Calu3 (cell line): ENCODE measurements around the gene BAG1. TPM values are rescaled to one million over a fixed set of nuclear protein-coding genes. Genes with fewer than 3 reads are reported as not detected.

Experiments used
- BruUV-seq: library from RNA; stranded (reverse); fragments of 400-500 nt; replicated peaks from 2 replicates; lab custom pipeline; 2021; lab: Mats Ljungman, UMichigan
- CTCF ChIA-PET: fragments of 300-600 bp; sonication (Branson Sonifier 250); formaldehyde crosslinking; loops from one replicate; lab custom pipeline; 2022; ENCODE audit warnings: antibody characterized with exemption; lab: Charles Lee
- DNase-seq: peaks from one replicate; pipeline ENCODE4 v3.0.0; 2022
- H3K27ac Mint-ChIP-seq: one replicate; pipeline ENCODE4 v1.8.0; 2022; ENCODE audit warnings: mixed read lengths; ENCODE audit not compliant: unreplicated experiment
- H3K27me3 Mint-ChIP-seq: one replicate; pipeline ENCODE4 v1.8.0; 2022; ENCODE audit warnings: mixed read lengths; ENCODE audit not compliant: unreplicated experiment
- H3K36me3 Mint-ChIP-seq: one replicate; pipeline ENCODE4 v1.8.0; 2022; ENCODE audit warnings: mild to moderate bottlenecking, moderate library complexity, mixed read lengths; ENCODE audit not compliant: insufficient read depth, unreplicated experiment
- H3K4me1 Mint-ChIP-seq: one replicate; pipeline ENCODE4 v1.8.0; 2022; ENCODE audit warnings: mild to moderate bottlenecking, low read depth, mixed read lengths; ENCODE audit not compliant: unreplicated experiment
- H3K4me3 Mint-ChIP-seq: one replicate; pipeline ENCODE4 v1.8.0; 2022; ENCODE audit warnings: mild to moderate bottlenecking, low read depth, moderate library complexity, mixed read lengths; ENCODE audit not compliant: unreplicated experiment
- H3K9me3 Mint-ChIP-seq: one replicate; pipeline ENCODE4 v1.8.0; 2022; ENCODE audit warnings: low read depth, mixed read lengths; ENCODE audit not compliant: unreplicated experiment
- CTCF ChIP-seq: fragments of 200-600 bp; IDR thresholded peaks from one replicate; pipeline ENCODE4 v1.8.0; 2022; ENCODE audit warnings: antibody characterized with exemption; ENCODE audit not compliant: unreplicated experiment
- intact Hi-C: fragments of 100-400 bp; cut with micrococcal nuclease; formaldehyde crosslinking; loops from one replicate; pipeline ENCODE4 v1.10.0; 2022; ENCODE audit not compliant: unreplicated experiment
- total RNA-seq: library from RNA; stranded (reverse); gene quantifications from 2 replicates; pipeline ENCODE4 v1.2.3, GENCODE V29; 2022

The BAG1 gene
- total RNA-seq, 1 experiment from 2014 or later, result 35.2 TPM

DNA sequence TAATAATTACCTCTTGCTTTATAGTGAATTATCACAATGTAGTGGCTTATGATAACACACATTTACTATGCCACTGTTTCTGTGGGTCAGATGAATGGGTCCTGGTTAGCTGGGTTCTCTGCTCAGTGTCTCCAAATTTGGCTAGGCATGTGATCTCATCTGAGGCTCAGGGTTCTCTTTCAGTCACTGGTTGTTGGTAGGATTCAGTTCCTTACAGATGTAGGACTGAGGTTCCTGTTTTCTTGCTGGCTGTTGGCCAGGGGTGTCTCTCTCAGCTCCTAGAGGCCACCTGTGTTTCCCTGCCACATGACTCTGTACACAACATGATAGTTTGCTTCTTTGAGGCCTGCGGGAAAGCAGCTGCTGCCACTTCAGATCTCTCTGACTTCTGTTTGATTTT lies 32.9 kb upstream of the BAG1 start:
- Mint-ChIP-seq H3K36me3 (peaks cover 63% of the 10 kb centered on the region), H3K4me1 (peaks cover 36% of the 10 kb centered on the region), H3K27me3 (no peaks in the 10 kb centered on the region), H3K9me3 (no peaks in the 10 kb centered on the region), H3K27ac (no peak overlapping the region), H3K4me3 (peak overlapping the region; percentile 34)
- no peak for TF ChIP-seq CTCF
- CTCF ChIA-PET, result no interaction called here
- no peak for DNase-seq
- intact Hi-C loops, result no loop called here
- no TSS peak for BruUV-seq

- peaks cover 41% of the 10 kb centered on the region for H3K4me1 Mint-ChIP-seq
- intact Hi-C loops, result no loop called here
- H3K27me3 Mint-ChIP-seq, result no peaks in the 10 kb centered on the region
- no peak overlapping the region for H3K4me3 Mint-ChIP-seq
- BruUV-seq, result no TSS peak
- H3K36me3 Mint-ChIP-seq, result peaks cover 71% of the 10 kb centered on the region
- no peaks in the 10 kb centered on the region for H3K9me3 Mint-ChIP-seq
- CTCF ChIA-PET, result no interaction called here
- no peak overlapping the region for H3K27ac Mint-ChIP-seq
- no peak for TF ChIP-seq CTCF
- DNase-seq, result no peak
These were observed 31.1 kb upstream of the BAG1 start for GRCh38 chr9:33295571-33295970.

DNA sequence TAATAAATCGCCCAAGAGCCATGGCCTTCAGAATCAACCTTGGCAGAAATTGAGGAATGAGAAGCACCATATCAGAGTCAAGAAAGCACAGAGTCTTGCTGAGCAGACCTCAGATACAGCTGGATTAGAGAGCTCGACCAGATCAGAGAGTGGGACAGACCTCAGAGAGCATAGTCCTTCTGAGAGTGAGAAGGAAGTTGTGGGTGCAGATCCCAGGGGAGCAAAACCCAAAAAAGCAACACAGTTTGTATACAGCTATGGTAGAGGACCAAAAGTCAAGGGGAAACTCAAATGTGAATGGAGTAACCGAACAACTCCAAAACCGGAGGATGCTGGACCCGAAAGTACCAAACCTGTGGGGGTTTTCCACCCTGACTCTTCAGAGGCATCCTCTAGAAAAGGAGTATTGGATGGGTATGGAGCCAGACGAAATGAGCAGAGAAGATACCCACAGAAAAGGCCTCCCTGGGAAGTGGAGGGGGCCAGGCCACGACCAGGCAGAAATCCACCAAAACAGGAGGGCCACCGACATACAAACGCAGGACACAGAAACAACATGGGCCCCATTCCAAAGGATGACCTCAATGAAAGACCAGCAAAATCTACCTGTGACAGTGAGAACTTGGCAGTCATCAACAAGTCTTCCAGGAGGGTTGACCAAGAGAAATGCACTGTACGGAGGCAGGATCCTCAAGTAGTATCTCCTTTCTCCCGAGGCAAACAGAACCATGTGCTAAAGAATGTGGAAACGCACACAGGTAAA lies 30.3 kb upstream of the BAG1 start:
- Mint-ChIP-seq H3K4me1 (peaks cover 41% of the 10 kb centered on the region), H3K9me3 (no peaks in the 10 kb centered on the region), H3K36me3 (peaks cover 73% of the 10 kb centered on the region), H3K27me3 (no peaks in the 10 kb centered on the region), H3K4me3 (no peak overlapping the region), H3K27ac (no peak overlapping the region)
- CTCF ChIA-PET, result no interaction called here
- intact Hi-C loops, result loop anchor here (5.0 kb wide), 1 partner anchor 68 kb away; no protein-coding TSS in a partner anchor
- BruUV-seq, result no TSS peak
- no peak for TF ChIP-seq CTCF
- no peak for DNase-seq

GRCh38 chr9:33293782-33294181 lies 29.3 kb upstream of the BAG1 start:
- H3K36me3 Mint-ChIP-seq, result peaks cover 65% of the 10 kb centered on the region
- no peak overlapping the region for H3K4me3 Mint-ChIP-seq
- no peak for DNase-seq
- intact Hi-C loops, result loop anchor here (5.0 kb wide), 1 partner anchor 66 kb away; no protein-coding TSS in a partner anchor
- no peak overlapping the region for H3K27ac Mint-ChIP-seq
- CTCF ChIA-PET, result no interaction called here
- H3K9me3 Mint-ChIP-seq, result no peaks in the 10 kb centered on the region
- TF ChIP-seq CTCF, result no peak
- H3K4me1 Mint-ChIP-seq, result peaks cover 41% of the 10 kb centered on the region
- no TSS peak for BruUV-seq
- no peaks in the 10 kb centered on the region for H3K27me3 Mint-ChIP-seq
